22Rv1 (cell line): ENCODE data around the gene TNFRSF1B.
"Not testable (repeated sequence)": the region's sequence is repeated elsewhere in the genome, so short reads cannot be mapped to it uniquely, and the experiment has no call there.

ENCODE experiments used
- H3K27ac ChIP-seq: fragments of 450-650 bp; 2 replicates; pipeline ENCODE4 v1.5.1; 2017
- CTCF ChIP-seq: fragments of 450-650 bp; IDR thresholded peaks from 2 replicates; pipeline ENCODE4 v1.5.1; 2017; ENCODE audit warnings: mild to moderate bottlenecking
- ZFX ChIP-seq: fragments of 450-650 bp; IDR thresholded peaks from 2 replicates; pipeline ENCODE4 v1.6.1; 2017; ENCODE audit warnings: antibody characterized with exemption, borderline replicate concordance

Gene TNFRSF1B

GRCh38 chr1:12220890-12221289 is 54.1 kb downstream of the TNFRSF1B start:
- no peak overlapping the region for H3K27ac ChIP-seq

GRCh38 chr1:12222700-12223099 is 55.9 kb downstream of the TNFRSF1B start:
- H3K27ac ChIP-seq, result not testable (repeated sequence)

More at GRCh38 chr1:12220890-12221289, 54.1 kb downstream of the TNFRSF1B start:
- TF ChIP-seq ZFX, result no peak
- TF ChIP-seq CTCF, result no peak

- not testable (repeated sequence) for H3K27ac ChIP-seq
Observed at GRCh38 chr1:12224092-12224491, 57.3 kb downstream of the TNFRSF1B start.

GRCh38 chr1:12228979-12229378 is 62.2 kb downstream of the TNFRSF1B start:
- H3K27ac ChIP-seq, result no peak overlapping the region
- TF ChIP-seq CTCF (no peak), ZFX (no peak)

DNA sequence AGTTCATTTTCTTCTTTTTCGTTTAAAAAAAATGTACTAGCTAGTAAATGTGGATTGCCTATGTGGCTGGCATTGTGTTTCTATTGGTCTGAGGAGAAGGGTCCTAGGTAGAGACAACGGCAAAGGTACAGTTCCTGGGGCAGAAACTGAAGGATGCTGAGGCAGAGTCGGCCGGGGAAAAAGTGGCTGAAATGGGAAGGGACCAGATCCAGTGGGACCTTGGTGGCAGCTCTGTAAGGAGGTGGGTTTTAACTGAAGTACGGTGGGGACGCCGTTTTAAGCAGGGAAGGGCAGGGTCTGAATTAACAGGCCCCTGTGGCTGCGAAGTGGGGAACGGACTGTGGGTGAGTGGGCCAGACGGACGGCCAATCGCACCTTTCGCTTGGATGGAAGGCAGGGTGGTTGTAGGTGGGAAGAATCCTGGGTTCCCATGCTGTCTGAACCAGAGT is 62.6 kb downstream of the TNFRSF1B start:
- 0 out of 2 replicates have a peak overlapping the region, but pooled peaks have one; percentile 96 for H3K27ac ChIP-seq
- TF ChIP-seq ZFX (no peak), CTCF (no peak)

DNA sequence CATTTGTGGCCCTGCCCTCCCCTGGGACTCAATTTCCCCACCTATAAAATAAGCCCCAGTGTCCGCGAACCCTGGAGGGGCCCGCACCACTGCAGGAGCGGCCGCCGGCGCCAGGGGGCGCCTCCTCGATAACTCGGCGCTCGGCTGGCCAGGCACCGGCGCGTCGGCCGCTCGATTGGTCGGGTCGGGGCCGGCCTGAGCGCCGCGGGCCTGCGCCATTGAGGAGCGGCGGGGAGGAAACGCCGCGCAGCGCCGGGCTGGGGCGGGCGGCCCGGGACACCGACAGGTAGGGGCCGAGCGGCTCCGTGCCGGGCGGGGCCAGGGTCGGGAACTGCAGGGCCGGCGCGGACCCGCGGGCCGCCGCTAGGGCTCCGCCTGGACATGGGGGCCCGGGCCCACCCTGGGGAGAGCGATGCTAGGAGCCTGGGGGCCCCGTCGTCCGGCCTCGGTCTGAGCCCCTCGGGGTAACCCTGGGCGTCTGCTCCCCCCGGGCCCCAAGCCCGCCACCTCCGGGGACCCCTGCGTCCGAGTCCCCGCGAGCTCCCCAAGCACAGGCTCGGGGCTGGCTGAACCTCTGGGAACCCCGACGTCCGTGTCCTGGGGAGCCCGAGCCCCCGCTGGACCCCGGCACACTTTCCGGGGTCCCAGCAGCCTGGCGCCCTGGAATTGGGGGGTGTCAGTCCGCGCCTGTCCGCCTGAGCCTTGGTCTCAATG is 63.2 kb downstream of the TNFRSF1B start, which contains the start of gene VPS13D:
TSS of gene VPS13D (plus strand) at position 196 of the 714 bp plus-strand sequence. CDS start 4,237 bp downstream, outside the sequence.
- TF ChIP-seq CTCF (peak; percentile 98), ZFX (no peak)
- peak within 1 kb of the TSS; percentile 96 for H3K27ac ChIP-seq

GRCh38 chr1:12230549-12231275 is 63.9 kb downstream of the TNFRSF1B start:
- TF ChIP-seq ZFX (no peak), CTCF (no peak)
- peak overlapping the region; percentile 96 for H3K27ac ChIP-seq

DNA sequence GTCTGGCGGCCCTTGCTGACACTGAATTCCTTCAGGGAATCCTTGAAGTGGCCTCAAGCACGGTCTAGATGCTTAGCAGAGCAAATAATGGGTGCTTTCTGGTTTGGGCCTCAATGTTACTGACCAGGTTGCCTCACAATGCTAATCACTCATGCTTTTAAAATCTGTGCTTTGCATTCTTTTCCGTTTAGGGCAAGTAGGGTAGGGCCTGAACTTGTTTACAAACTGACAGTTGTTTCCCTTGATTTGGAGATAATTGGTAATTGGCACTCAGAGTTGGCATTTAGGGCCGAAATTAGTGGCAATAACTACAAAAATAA is 64.4 kb downstream of the TNFRSF1B start:
- H3K27ac ChIP-seq, result peak overlapping the region; percentile 96
- TF ChIP-seq ZFX, result no peak
- TF ChIP-seq CTCF, result no peak
